Peyer's patch (tissue), 4 donors: ENCODE data around the gene PCNT.

ENCODE experiments used
- CTCF ChIP-seq, 6 experiments: fragments of 450-650 bp in 4 of 6; fragments of 200-600 bp in 2 of 6; sonication (generic) in 1 of 6; IDR thresholded peaks; one replicate each; pipeline ENCODE4 v1.5.1; 2017 to 2019; ENCODE audit warnings: antibody characterized with exemption in 6 of 6, mild to moderate bottlenecking in 3 of 6, moderate library complexity in 1 of 6
- POLR2A ChIP-seq, 2 donors: fragments of 450-650 bp; IDR thresholded peaks; one replicate each; pipeline ENCODE4 v1.5.1; 2017; ENCODE audit warnings: antibody characterized with exemption in 2 of 2, mild to moderate bottlenecking in 2 of 2, moderate library complexity in 2 of 2

DNA sequence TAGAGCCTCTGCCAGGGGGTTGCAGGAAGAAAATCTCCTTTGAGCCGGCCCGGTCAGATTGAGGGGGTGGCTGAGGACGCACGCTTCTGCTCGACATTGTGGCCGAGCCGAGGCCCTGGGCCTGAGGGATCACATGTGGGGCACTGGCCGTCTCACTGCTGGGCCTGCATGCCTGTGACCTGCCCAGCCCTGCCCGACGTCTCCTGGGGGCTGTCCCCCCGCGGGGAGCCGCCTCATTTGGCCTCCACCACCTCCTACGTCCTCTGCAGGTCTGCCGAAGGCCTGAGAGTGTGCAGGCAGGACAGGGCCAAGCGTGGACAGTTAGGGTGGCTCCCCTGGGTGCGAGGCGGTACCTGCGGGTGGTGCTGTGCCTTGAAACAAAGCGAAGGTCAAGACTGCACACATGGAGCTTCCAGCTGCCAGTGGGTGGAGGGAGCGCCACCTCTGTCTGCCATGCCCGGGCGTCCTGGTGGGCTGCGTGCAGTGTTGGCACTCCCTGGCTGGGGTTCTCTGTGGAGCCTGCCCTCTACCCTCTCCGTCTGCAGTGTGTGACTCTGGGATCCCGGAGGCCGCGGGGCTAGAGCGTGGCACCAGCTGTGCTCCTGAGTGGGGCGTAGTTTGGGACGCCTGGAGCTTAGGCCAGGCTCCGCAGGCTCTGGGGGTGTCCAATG, 51.7 kb downstream of the PCNT start:
- no peak for TF ChIP-seq CTCF (IDR thresholded peaks at IDR 0.05)
- no peak for TF ChIP-seq POLR2A (IDR thresholded peaks at IDR 0.05)
